AG20443 (cell line): Measurements from ENCODE around the gene PRKCH.
A peak's percentile ranks its signal among the peaks of the same experiment; 100 is the strongest.
"Not testable (repeated sequence)": the region's sequence is repeated elsewhere in the genome, so short reads cannot be mapped to it uniquely, and the experiment has no call there.

ENCODE experiments used
- DNase-seq: peaks from one replicate; pipeline ENCODE4 v3.0.0; 2012; ENCODE audit warnings: low spot score, mixed read lengths

The PRKCH gene

DNA sequence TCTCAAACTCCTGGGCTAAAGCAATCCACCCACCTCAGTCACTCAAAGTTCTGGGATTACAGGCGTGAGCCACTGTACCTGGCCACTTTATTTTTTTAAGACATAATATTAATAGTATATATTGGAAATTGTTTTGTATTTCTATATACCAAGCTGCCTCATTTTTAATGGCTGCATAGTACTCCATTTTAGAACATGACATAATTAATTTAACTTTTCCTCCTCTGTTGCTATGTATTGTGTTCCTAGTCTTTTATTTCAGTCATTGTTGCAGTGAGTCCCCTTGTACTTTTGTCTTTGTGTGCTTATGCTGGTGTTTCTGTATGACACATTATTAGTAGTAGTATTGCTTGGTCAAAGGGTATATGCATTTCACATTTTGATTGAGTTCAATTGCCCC is 138.7 kb downstream of the PRKCH start:
- DNase-seq, result no peak

DNA sequence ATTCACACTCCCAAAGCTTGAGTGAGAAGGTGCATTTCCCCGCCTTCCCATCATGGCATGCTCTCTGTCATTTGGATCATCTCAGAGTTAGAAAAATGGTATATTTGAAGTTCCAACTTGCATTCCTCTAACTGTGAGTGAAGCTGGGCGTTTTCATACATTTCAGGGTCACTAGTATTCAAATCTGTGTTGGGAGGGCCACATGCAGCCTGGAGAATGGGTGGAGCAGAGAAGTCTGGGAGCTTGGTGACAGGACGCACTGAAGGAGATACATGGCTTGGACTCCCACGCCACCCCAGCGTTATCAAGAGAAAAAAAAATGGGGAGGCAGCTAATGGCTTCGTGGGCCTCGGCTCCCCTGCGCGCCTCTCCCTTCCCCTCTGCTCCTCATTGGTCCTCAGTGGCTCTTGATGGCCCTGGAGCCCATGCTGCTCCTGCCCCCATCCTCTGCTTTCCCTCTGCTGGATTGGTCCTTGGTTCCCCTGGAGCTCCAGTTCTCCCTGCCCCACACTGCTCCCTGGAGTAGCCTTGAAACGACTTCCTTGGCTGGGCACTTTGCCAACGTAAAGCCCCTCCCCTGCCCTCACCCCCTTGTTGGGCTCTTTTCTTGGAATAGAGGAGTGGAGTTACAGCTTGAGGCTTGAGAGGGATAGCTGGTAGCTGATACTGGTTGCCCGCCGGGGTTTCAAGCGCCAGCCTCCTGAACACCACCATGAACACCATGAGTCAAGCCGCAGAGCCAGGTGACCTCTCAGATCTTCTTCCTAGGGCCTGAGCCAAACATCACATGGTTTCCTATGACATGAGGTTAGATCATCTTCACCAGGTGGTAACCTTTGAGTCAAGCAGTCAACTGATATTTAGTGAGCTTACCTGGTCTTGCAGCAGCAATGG is 139.6 kb downstream of the PRKCH start:
- DNase-seq, result no peak

DNA sequence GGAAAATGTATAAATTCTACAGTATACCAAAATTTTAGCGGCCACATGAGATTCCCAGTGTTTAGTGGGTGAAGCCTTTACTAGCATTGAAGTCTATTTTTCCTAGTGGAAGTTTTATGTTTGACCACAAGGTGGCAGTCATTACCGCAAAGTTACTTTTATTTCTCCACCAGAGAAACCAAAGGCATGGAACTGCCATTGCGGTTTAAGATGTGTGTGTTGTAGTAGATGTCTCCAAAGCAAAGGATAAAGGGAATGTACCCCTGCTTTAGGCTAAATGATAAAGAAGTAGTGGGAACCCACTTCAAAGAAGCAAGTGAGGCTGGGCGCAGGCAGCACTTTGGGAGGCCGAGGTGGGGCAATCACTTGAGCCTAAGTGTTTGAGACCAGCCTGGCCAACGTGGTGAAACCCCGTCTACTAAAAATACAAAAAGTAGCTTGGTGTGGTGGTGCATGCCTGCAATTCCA is 140.5 kb downstream of the PRKCH start:
- peak; percentile 72 for DNase-seq

DNA sequence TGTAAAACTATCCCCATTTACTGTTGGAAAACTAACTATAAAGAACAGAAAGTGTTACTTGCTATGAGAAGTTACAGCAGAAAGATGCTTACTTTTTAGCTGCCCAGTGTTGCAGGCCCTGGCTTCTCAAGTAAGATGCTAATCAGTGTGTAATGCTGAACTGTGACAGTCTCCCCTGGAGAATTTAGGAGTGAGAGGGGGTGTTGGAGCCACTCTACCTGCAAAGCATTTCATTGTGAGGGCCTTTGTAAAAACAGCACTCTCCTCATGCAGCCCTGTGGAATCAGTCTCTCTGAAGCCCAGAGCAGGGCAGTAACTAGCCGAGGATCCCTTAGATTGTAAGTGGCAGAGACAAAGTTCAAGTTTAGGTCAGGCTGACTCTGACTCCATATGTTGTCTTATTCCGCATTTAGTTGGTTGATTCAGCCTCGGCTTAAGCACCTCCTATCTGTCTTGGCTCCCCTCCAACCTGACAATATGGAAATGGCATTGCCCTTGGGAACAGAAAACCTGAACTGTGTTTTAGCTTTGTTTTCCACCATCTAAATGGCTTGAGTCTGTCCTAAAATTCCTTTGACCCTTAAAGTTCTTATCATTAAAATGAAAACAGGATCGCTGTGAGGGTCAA is 141.3 kb downstream of the PRKCH start:
- DNase-seq, result no peak

DNA sequence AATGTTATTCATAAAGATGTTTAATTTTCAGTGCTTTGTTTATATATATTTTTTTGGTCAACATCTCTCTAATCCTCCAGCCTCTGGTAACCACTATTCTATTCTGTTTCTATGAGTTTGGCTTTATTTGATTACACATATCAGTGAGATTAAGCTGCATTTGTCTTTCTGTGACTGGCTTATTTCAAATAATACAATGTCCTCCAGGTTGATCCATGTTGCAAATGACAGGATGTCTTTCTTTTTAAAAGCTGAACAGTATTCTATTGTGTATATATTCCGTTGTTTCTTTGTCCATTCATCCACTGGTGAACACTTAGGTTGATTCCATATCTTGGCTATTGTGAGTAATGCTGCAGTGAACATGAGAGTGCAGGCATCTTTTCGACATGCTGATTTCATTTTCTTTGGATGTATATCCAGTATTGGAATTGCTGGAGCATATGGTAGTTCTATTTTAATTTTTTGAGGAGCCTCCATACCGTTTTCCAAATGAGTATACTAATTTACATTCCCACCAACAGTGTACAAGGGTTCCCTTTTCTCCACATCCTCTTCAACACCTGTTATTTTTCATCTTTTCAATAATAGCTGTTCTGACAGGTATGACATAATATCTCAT is 142.4 kb downstream of the PRKCH start:
- no peak for DNase-seq

DNA sequence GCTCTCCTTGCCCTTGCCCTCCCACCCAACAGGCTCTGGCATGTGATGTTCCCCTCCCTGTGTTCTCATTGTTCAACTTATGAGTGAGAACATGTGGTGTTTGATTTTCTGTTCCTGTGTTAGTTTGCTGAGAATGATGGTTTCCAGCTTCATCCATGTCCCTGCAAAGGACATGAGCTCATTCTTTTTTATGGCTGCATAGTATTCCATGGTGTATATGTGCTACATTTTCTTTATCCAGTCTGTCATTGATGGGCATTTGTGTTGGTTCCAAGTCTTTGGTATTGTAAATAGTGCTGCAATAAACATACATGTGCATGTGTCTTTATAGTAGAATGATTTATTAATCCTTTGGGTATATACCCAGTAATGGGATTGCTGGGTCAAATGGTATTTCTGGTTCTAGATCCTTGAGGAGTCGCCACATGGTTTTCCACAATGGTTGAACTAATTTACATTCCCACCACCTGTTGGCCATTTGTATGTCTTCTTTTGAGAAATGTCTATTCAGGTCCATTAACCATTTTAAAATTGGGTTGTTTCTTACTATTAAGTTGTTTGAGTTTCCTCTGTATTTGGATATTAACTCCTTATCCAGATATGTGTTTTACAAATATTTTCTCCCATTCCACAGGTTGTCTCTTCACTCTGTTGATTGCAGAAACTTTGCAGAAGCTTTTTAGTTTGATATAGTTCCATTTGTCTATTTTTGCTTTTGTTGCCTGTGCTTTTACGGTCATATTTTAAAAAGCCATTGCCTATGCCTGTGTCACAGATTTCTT is 143.4 kb downstream of the PRKCH start:
- DNase-seq, result not testable (repeated sequence)

DNA sequence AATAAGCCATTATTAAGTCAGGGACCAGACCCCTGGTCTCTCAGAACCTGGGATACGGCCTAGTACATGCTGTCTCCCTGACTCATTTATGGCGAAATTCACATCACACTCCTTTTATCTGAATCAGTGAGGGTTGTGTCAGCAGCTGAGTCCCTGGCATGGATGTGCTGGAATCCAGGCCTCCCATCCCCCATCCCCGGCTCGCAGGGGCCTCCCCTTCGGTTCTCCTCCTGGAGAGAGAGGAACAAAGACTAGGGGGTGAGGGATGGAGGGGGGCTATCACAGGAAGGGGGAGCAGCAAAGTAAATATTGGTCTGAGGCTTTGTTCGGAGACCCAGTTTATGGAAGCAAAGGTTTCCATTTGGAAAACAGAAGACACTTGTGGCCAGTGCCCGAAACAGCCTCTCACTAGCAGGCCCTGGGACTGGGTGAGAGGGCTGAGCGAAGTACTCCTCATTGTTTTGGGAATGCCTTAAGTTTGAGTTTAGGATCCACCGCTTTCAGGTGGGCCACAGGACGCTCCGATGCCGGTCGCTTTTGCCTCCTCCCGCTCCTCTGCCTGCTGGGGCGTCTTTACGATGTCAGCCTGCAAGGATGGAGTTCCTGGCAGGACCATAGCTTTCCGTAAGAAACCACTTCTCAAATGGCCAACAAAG is 145.0 kb downstream of the PRKCH start:
- DNase-seq, result peak; percentile 84

DNA sequence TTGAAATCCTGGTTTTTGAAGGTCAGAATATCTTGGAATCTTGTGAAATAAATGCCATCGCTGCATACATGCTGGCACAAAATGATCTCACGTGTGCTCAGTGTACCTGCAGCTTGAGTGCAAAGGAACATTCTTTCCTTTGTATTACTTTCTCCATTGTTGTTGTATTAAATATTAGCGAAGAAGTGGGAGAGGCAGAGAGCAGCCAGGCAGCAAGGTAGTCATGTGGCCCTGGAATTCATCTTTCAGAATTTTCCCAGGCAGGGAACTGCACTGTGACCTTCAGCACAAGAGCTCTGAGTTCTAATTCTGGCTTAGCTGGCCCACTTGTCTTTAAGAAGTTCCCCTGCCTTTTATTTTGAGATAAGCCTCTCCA is 145.5 kb downstream of the PRKCH start:
- DNase-seq, result no peak

DNA sequence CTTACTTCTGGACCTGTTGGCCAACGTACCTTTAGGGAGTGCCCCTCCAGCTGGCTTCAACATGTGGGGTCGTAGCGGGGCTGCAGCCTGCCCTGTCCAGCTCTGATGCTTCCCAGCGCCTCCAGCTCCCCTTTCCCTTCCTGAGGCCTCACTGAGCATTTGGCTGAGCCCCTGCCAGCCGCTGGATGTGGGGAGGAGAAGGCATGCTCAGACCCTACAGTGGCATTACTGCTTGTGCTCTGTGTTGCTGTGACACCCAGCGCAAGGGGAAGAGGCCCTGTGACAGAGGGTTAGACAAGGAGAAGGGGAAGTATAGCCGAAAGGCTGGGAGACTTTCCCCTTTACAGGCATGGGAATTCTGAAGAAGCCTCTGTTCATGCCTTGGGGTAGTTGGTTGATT is 145.9 kb downstream of the PRKCH start:
- no peak for DNase-seq

DNA sequence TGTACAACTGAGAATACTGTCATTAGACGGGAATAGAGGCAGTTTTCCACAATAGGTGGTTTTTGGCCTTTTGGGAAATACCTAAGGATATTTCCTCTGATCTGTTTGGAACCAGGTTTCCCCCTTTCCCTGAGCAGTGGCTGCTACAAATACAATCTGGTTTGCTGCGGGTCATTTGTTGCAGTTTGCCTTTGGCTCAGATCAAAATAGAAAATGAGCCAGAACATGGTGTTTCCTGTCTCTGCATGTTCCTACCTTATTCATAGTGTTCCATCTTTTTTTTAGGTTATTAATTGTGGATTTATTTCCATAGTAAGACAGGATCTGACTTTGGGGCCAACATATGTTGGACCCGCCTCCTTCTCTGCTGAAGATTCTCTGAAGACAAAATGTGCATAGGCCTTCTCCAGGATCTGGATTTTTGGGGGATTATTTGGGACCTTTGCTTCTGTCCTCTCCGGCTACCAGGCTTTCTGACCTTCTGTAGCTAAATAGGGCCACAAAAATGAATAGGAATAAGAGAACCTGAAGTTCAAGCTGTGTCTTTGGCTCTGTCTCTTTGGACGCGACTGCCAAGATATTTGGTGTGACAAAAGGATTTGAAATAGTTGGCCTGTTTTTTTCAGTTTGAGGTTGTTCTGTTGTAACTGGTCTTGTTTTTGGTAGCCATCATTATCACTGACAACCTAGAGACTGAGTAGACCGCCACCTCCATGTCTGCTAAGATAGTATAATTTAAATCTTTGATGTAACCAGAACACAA is 146.9 kb downstream of the PRKCH start:
- no peak for DNase-seq

DNA sequence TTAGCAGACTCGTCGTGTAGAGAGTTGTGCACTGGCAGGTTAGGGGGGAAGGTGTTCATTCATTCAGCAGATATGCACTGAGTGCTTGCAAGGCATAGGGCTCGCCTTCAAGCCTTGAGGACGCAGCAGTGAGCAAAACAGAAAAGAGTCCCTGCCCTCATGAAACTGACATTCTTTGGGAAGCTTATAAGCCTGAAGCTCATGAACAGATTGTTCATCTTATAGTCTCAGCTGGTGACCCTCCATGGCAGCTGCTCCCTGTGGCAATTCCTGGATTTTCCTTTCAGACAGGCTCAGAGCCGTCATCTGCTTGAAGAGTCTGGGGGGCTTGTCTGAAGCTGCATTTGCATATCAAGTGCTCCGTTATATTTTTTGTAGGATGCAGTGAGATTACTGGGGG is 148.4 kb downstream of the PRKCH start:
- no peak for DNase-seq

DNA sequence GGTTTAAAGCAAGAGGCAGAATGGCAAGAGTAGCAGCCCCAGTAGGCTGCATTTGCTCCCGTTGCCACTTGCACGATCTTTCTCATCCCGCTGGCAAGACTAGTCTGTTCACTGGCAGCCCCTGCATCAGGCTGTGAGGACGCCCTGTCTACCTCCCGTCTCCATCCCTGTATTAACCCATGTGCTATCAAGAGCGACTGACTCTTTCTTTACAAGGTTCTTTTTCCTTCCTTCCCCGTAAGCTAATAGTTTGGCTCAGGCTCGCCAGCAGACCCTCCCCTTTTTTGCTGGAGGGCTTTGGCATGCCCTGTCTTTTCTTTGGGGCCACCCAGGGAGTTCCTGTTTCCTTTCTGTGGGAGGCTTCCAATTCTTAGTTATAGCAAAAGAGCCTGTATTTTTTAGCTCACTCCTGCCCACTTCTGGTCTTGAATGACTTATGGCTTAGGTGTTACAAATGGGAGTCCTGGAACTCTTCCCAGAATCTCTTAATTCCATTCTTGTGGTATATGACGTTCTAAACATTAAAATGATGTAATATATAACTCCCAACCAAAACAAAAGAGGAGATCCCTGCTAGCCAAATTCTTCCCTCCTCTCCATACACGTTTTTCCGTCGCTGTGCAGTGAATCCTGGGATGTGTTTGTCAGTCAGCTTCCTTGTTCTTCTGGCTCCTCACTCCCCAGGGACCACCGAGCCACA is 149.0 kb downstream of the PRKCH start:
- peak; percentile 51 for DNase-seq

DNA sequence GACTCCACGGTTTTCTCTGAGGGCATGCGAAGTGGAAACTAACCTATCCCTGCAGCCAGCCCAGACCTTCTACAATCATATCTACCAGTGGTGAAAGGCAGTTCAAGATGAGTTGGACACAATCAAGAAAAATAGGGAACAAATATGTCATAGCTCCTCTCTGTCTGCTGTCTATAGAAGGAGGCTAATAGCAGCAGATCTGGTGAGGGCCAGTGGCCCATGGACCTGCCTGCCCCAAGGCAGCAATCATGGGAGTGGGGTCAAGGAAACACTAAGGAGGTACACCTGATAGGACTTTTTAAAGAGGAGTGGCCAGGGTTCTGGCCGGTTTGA is 149.5 kb downstream of the PRKCH start:
- DNase-seq, result no peak

DNA sequence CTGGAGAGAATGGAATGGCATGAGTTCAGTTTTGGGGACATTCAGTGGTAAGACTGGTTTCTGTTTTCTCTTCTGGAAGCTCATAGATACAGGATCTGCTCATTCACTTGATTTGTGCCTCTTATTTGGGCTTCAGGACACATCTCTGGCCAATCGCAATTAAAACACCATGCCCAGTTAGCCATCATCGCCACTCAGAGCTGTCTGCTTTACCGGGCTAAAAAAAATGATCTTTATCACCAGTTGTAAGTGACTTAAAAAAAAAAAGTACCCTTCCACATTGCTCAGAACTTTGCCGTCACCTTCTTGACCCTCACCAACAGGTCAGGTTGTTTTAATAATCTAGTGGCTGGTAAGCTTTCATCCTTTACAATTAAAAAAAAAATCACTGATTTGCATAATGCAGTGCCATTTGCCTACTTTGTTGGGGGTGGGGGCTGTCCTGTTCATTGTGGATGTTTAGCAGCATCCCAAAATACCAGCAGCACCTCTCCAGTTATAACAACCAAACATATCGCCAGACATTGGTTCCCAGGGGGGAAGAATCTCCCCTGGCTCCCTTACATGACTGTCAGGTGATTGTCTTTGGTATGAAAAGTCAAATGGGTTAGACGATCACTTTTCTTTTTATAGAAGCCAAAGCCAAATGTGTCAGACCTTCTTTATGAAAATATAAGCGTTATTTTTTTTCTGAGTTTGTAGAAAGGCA is 150.1 kb downstream of the PRKCH start:
- no peak for DNase-seq

DNA sequence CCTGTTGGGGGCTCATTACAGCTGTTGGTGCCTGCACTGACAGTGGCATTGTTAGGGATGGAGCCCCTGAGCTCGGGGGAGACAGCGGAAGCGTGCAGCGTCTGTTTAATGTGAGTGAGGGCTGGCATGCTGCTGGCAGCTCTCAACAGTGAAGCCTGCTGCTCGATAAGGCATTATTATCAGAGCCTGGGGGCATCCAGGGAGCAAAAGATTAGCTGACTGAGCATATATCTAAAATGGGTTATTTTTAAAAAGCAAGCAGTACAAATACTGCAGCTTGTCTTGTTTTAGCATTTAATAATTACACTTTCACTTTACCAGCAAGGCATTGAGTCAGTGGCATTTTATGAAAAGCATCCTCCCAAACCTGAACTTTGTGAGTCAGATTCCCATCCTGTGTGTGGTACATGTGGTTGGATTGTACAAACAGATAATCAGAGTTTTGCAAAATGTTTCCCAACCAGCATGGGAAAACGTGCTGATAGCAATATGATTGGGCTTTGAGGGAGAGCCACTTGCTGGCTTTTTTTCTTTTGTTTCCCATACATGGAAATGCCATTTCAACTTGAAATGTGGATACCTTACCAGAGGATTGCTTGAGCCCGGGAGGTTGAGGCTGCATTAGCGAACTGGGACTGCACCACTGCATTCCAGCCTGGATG is 150.8 kb downstream of the PRKCH start:
- DNase-seq, result peak; percentile 81

DNA sequence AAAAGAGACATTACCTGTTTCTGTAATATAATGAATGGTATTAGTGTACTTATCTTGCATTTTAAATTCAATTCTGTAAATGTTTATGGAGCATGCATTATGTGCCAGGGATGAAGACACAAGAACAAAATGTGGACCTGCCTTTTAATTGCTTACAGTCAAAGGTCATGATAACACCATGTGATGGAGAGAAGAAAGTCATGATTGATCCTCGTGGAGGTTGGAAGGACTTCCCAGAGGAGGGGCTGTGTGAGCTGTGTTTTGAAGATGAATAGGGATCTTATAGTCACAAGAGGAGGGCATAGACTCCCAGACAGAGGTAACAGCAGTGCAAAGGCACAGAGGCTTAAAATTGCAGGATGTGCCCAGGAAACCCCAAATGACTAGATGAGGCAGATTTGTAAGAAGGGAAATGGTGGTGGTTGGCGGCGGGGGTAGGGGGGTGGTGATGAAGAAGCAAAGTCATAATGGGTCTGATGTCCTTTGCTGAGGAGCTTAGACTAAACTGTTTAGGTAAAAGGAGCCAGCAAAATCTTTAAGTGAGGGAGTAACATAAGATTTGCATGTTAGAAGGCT is 151.5 kb downstream of the PRKCH start:
- no peak for DNase-seq

DNA sequence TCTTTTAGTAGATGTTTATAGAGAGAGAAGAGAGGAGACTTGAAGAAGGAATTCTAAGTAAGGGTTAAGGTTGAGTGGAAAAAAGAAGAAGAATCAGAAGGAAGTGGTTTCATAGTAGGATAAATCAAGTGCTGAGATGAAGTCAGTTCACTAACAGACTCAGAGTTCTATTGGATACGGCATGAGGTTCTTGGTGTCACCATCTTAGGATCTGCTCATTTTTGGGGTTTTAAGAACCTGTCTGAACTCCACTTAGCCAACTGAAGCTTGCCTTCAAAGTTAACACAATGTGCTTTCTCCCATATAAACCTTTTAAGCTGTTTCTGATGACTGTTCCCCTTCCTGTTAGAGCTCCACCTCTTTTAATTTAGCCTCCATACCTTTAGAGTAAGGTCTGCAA is 152.6 kb downstream of the PRKCH start:
- no peak for DNase-seq

DNA sequence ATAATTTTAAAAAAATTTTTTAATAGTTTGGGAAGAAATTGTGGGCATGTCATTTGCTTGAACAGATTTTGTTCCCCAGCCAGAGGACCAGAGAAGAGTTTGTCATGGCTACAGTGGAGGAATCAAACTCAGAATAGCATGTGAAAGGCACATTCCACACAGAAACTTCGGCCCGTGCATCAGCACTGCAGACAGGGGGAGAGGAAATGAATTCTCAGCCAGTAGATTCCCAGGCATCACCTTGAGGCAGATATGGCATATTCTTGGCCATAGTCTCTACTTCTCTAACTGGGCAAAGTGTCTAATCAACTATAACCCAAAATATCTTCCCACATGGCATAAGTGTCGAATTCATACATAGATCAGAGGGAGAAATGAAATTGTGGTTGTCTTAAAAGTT is 153.3 kb downstream of the PRKCH start:
- DNase-seq, result no peak

DNA sequence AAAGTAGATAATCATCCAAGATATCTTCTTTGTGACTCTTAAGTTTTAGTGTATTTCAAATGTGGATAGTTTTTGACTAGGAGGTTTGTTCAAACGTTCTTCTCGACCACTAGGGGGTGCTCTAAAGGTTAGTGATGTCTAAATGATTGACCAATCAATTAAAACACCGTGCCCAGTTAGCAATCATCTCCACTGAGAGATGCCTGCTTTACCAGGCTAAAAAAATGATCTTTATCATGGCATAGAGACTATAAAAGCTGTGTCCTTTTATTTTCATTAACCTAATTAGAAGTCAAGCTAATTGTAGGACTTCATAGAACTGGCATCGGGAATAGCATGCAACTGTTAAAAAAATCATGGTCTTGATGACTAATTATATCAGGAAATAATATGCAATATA is 153.9 kb downstream of the PRKCH start:
- peak; percentile 49 for DNase-seq
